Measurements from ENCODE around the gene MPP1. TPM values are rescaled to one million over a fixed set of nuclear protein-coding genes. Genes with fewer than 3 reads are reported as not detected.

MPP1 gene
- total RNA-seq, 1 experiment from 2014 or later: 27.0 TPM

DNA sequence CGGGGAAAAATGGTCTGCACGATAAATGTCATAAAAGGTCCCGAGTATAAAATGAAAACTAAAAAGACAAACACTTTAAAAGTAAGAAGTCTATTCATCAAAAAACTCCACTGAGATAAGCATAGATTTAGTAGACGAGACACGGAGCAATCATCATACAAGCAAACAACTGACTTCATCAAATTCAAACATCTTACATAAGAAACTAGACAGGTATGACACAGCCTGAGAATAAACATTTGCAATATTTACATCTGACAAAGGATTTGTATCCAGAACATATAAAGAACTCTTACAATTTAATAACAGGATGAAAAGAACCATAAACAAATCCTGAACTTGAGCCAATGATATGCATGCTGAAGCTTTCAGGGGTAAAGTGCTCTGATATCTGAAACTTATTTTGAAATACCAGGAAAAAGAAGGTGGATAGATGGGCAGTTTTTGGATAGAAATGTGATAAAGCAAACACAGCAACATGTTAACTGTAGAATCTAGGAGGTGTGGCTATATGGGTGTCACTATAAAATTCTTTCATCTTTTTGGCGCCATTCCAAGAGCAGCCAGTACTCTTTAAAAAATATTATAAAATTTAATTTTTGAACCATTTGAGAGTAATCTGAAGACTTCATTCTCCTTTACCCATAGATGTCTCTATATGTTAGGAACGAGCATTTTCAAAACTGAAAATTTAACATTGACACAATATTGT lies 12.0 kb downstream of the MPP1 start:
- H3K27me3 Mint-ChIP-seq (ENCODE audit: insufficient read depth, unreplicated experiment): no peaks in the 10 kb centered on the region
- CTCF ChIA-PET: no interaction called here
- Histone ChIP-seq H3K36me3 (ENCODE audit: control insufficient read depth, insufficient read depth, low read length) (no peaks in the 10 kb centered on the region), H3K27me3 (replicated peaks; ENCODE audit: control insufficient read depth, insufficient read depth, low read length) (no peaks in the 10 kb centered on the region), H3K4me3 (ENCODE audit: low read depth, low read length) (no peak overlapping the region), H3K9me3 (no peaks in the 10 kb centered on the region), H3K4me1 (peaks cover 9% of the 10 kb centered on the region)
- H3K9me3 Mint-ChIP-seq (ENCODE audit: unreplicated experiment): no peaks in the 10 kb centered on the region
- TF ChIP-seq, protein P1, sequence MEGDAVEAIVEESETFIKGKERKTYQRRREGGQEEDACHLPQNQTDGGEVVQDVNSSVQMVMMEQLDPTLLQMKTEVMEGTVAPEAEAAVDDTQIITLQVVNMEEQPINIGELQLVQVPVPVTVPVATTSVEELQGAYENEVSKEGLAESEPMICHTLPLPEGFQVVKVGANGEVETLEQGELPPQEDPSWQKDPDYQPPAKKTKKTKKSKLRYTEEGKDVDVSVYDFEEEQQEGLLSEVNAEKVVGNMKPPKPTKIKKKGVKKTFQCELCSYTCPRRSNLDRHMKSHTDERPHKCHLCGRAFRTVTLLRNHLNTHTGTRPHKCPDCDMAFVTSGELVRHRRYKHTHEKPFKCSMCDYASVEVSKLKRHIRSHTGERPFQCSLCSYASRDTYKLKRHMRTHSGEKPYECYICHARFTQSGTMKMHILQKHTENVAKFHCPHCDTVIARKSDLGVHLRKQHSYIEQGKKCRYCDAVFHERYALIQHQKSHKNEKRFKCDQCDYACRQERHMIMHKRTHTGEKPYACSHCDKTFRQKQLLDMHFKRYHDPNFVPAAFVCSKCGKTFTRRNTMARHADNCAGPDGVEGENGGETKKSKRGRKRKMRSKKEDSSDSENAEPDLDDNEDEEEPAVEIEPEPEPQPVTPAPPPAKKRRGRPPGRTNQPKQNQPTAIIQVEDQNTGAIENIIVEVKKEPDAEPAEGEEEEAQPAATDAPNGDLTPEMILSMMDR (IDR thresholded peaks at IDR 0.05; ENCODE audit: insufficient read depth in 1 of 2, low read depth in 1 of 2, low read length in 1 of 2, severe bottlenecking in 1 of 2, unreplicated experiment in 1 of 2): no peak
- BruUV-seq (replicated peaks): no TSS peak
- POLR2A ChIA-PET: no interaction called here
- peaks cover 15% of the 10 kb centered on the region for H3K4me1 Mint-ChIP-seq (ENCODE audit: low read depth, unreplicated experiment)
- no peak overlapping the region for H3K27ac Mint-ChIP-seq (ENCODE audit: unreplicated experiment)
- DNase-seq: no peak
- H3K36me3 Mint-ChIP-seq (ENCODE audit: insufficient read depth, unreplicated experiment): no peaks in the 10 kb centered on the region
- intact Hi-C loops (cut with micrococcal nuclease; ENCODE audit: unreplicated experiment): no loop called here
- no peak overlapping the region for H3K4me3 Mint-ChIP-seq (ENCODE audit: unreplicated experiment)

DNA sequence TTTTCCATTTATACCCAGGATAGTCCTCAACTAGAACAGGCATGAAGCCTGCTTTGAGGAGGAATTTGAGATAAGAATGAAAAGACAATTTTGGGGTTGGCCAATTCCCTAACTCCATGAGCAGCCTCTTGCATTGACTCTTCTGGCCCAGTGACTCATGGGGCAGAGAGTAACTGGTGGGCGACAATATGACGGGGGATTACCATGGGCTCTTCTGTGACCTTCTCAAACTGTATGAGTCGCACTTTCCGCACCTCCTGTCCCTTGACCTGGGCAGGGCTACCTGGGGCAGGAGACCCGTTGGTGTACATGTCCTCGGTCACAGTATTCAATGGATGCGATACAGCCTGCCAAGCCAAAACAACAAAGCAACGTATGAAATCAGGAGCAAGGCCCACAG lies 13.3 kb downstream of the MPP1 start:
- no peak for DNase-seq
- CTCF ChIA-PET: no interaction called here
- Histone ChIP-seq H3K4me1 (no peaks in the 10 kb centered on the region), H3K36me3 (ENCODE audit: control insufficient read depth, insufficient read depth, low read length) (no peaks in the 10 kb centered on the region), H3K9me3 (no peaks in the 10 kb centered on the region), H3K4me3 (ENCODE audit: low read depth, low read length) (no peak overlapping the region), H3K27me3 (replicated peaks; ENCODE audit: control insufficient read depth, insufficient read depth, low read length) (no peaks in the 10 kb centered on the region)
- TF ChIP-seq, protein P1 (IDR thresholded peaks at IDR 0.05; ENCODE audit: insufficient read depth in 1 of 2, low read depth in 1 of 2, low read length in 1 of 2, severe bottlenecking in 1 of 2, unreplicated experiment in 1 of 2): no peak
- Mint-ChIP-seq H3K27ac (ENCODE audit: unreplicated experiment) (no peak overlapping the region), H3K4me1 (ENCODE audit: low read depth, unreplicated experiment) (peaks cover 6% of the 10 kb centered on the region), H3K9me3 (ENCODE audit: unreplicated experiment) (no peaks in the 10 kb centered on the region), H3K4me3 (ENCODE audit: unreplicated experiment) (no peak overlapping the region), H3K27me3 (ENCODE audit: insufficient read depth, unreplicated experiment) (no peaks in the 10 kb centered on the region), H3K36me3 (ENCODE audit: insufficient read depth, unreplicated experiment) (peaks cover 3% of the 10 kb centered on the region)
- POLR2A ChIA-PET: no interaction called here
- no TSS peak for BruUV-seq (replicated peaks)
- intact Hi-C loops (cut with micrococcal nuclease; ENCODE audit: unreplicated experiment): no loop called here

DNA sequence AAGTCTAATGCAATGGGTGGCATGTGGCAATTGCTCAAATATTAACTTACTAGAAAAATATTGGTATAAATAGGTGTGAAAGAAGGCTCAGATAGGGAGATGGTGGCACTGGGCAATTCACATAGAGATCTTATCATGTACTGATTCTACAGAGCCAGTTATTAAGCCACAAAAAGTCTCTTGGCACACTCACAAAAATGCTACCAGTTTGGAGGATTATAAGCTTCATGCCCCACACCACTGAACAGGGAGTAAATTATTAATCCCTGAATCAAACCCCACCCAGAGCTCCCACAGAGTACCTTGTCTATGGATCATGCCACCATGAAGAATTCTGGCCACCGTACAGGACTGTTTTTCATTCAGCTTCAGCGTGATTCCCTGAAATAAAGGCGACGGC lies 13.8 kb downstream of the MPP1 start:
- no TSS peak for BruUV-seq (replicated peaks)

More for the DNA sequence above, 13.8 kb downstream of the MPP1 start:
- TF ChIP-seq, protein P1 (IDR thresholded peaks at IDR 0.05; ENCODE audit: insufficient read depth in 1 of 2, low read depth in 1 of 2, low read length in 1 of 2, severe bottlenecking in 1 of 2, unreplicated experiment in 1 of 2): no peak
- no peak overlapping the region for H3K27ac Mint-ChIP-seq (ENCODE audit: unreplicated experiment)
- CTCF ChIA-PET: no interaction called here
- no peak overlapping the region for H3K4me3 Mint-ChIP-seq (ENCODE audit: unreplicated experiment)
- intact Hi-C loops (cut with micrococcal nuclease; ENCODE audit: unreplicated experiment): no loop called here
- no peak overlapping the region for H3K4me3 ChIP-seq (ENCODE audit: low read depth, low read length)
- no peaks in the 10 kb centered on the region for H3K36me3 ChIP-seq (ENCODE audit: control insufficient read depth, insufficient read depth, low read length)
- POLR2A ChIA-PET: no interaction called here
- no peaks in the 10 kb centered on the region for H3K27me3 Mint-ChIP-seq (ENCODE audit: insufficient read depth, unreplicated experiment)
- DNase-seq: no peak
- H3K4me1 ChIP-seq: no peaks in the 10 kb centered on the region
- no peaks in the 10 kb centered on the region for H3K27me3 ChIP-seq (replicated peaks; ENCODE audit: control insufficient read depth, insufficient read depth, low read length)
- peaks cover 6% of the 10 kb centered on the region for H3K36me3 Mint-ChIP-seq (ENCODE audit: insufficient read depth, unreplicated experiment)
- H3K4me1 Mint-ChIP-seq (ENCODE audit: low read depth, unreplicated experiment): peaks cover 2% of the 10 kb centered on the region
- H3K9me3 Mint-ChIP-seq (ENCODE audit: unreplicated experiment): no peaks in the 10 kb centered on the region
- H3K9me3 ChIP-seq: no peaks in the 10 kb centered on the region
